ENCODE results near the gene NTF3.

DNA sequence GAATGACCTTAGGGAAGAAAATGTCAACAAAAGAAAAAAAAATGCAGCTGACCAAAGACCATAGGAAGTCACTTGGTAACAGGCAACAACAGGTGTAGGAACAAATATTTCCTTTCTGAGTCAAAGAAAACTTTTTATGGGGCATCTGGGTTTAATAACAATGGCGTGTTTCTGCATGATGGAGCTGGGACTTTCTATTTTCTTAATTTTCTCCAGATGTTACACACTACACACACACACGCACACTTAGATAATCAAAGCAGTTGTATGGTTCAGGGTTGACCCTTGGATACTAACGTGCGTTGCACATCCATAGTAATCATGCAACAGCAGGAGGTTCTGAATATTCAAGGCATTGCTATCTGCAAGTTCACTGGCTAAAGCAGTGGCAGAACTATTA, 47.9 kb upstream of the NTF3 start:
- TF ChIP-seq, protein P1, sequence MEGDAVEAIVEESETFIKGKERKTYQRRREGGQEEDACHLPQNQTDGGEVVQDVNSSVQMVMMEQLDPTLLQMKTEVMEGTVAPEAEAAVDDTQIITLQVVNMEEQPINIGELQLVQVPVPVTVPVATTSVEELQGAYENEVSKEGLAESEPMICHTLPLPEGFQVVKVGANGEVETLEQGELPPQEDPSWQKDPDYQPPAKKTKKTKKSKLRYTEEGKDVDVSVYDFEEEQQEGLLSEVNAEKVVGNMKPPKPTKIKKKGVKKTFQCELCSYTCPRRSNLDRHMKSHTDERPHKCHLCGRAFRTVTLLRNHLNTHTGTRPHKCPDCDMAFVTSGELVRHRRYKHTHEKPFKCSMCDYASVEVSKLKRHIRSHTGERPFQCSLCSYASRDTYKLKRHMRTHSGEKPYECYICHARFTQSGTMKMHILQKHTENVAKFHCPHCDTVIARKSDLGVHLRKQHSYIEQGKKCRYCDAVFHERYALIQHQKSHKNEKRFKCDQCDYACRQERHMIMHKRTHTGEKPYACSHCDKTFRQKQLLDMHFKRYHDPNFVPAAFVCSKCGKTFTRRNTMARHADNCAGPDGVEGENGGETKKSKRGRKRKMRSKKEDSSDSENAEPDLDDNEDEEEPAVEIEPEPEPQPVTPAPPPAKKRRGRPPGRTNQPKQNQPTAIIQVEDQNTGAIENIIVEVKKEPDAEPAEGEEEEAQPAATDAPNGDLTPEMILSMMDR (IDR thresholded peaks at IDR 0.05 in 4 of 5, conservative IDR thresholded peaks at IDR 0.05 in 1 of 5), result no peak
- no peak for TF ChIP-seq POLR2A (IDR thresholded peaks at IDR 0.05)

Data from gastrocnemius medialis (tissue), 4 donors.